Neural cell (in vitro differentiated cells): Measurements from ENCODE around the gene IGSF5.

Source experiments
- CTCF ChIP-seq: fragments of 450-650 bp; IDR thresholded peaks from 2 replicates; pipeline ENCODE4 v1.5.1; 2014; ENCODE audit warnings: antibody characterized with exemption, mild to moderate bottlenecking, moderate library complexity; ENCODE audit not compliant: poor library complexity, severe bottlenecking
- EZH2 ChIP-seq: fragments of 200-600, 300-800 bp; shearing (Covaris generic), sonication (generic); IDR thresholded peaks from 2 replicates; pipeline ENCODE4 v1.6.1; 2014; ENCODE audit warnings: antibody characterized with exemption, low read length, borderline replicate concordance, mild to moderate bottlenecking; ENCODE audit not compliant: insufficient read depth, poor library complexity, severe bottlenecking
- RAD21 ChIP-seq: fragments of 450-650 bp; conservative IDR thresholded peaks from 2 replicates; pipeline ENCODE4 v1.6.1; 2014; ENCODE audit warnings: antibody characterized with exemption, mild to moderate bottlenecking, moderate library complexity
- SMC3 ChIP-seq: fragments of 450-650 bp; conservative IDR thresholded peaks from 2 replicates; pipeline ENCODE4 v1.6.1; 2014; ENCODE audit warnings: antibody characterized with exemption, mild to moderate bottlenecking, moderate library complexity; ENCODE audit not compliant: poor library complexity

- TF ChIP-seq RAD21: no peak
- no peak for TF ChIP-seq EZH2
- TF ChIP-seq CTCF: no peak
- TF ChIP-seq SMC3: no peak
These were observed 30.8 kb downstream of the IGSF5 start for GRCh38 chr21:39775816-39776215.
